ENCODE data around the gene EMILIN3.

EMILIN3 gene

GRCh38 chr20:41334443-41335421 is 31.9 kb downstream of the EMILIN3 start:
- TF ChIP-seq ZFX (IDR thresholded peaks at IDR 0.05; ENCODE audit: borderline replicate concordance) = no peak
- no peak for TF ChIP-seq CTCF (IDR thresholded peaks at IDR 0.05)

GRCh38 chr20:41334036-41334435 is 32.6 kb downstream of the EMILIN3 start:
- H3K27ac ChIP-seq = no peak overlapping the region
- TF ChIP-seq ZFX (IDR thresholded peaks at IDR 0.05; ENCODE audit: borderline replicate concordance) (no peak), CTCF (IDR thresholded peaks at IDR 0.05) (no peak)

More at GRCh38 chr20:41334443-41335421, 31.9 kb downstream of the EMILIN3 start:
- no peak overlapping the region for H3K27ac ChIP-seq

GRCh38 chr20:41331731-41332130 is 34.9 kb downstream of the EMILIN3 start:
- TF ChIP-seq CTCF (IDR thresholded peaks at IDR 0.05) (no peak), ZFX (IDR thresholded peaks at IDR 0.05; ENCODE audit: borderline replicate concordance) (no peak)

GRCh38 chr20:41330941-41331340 is 35.7 kb downstream of the EMILIN3 start:
- TF ChIP-seq CTCF (IDR thresholded peaks at IDR 0.05) = no peak
- TF ChIP-seq ZFX (IDR thresholded peaks at IDR 0.05; ENCODE audit: borderline replicate concordance) = no peak
- no peak overlapping the region for H3K27ac ChIP-seq

More at GRCh38 chr20:41331731-41332130, 34.9 kb downstream of the EMILIN3 start:
- no peak overlapping the region for H3K27ac ChIP-seq

GRCh38 chr20:41330343-41330720 is 36.3 kb downstream of the EMILIN3 start:
- no peak overlapping the region for H3K27ac ChIP-seq
- TF ChIP-seq CTCF (IDR thresholded peaks at IDR 0.05) (no peak), ZFX (IDR thresholded peaks at IDR 0.05; ENCODE audit: borderline replicate concordance) (no peak)

- TF ChIP-seq ZFX (IDR thresholded peaks at IDR 0.05; ENCODE audit: borderline replicate concordance) (no peak), CTCF (IDR thresholded peaks at IDR 0.05) (no peak)
- H3K27ac ChIP-seq = no peak overlapping the region
These were observed 36.9 kb downstream of the EMILIN3 start for GRCh38 chr20:41329435-41330342.
